Measurements from ENCODE around the gene LIPC. TPM values are rescaled to one million over a fixed set of nuclear protein-coding genes. Genes with fewer than 3 reads are reported as not detected.

The LIPC gene
- total and polyA plus RNA-seq, 9 of the 15 experiments (the other 6 are each of a cell fraction or from before 2014, with no cell fraction given), result 0.07 to 0.41 (median 0.11) TPM; not detected in 2

DNA sequence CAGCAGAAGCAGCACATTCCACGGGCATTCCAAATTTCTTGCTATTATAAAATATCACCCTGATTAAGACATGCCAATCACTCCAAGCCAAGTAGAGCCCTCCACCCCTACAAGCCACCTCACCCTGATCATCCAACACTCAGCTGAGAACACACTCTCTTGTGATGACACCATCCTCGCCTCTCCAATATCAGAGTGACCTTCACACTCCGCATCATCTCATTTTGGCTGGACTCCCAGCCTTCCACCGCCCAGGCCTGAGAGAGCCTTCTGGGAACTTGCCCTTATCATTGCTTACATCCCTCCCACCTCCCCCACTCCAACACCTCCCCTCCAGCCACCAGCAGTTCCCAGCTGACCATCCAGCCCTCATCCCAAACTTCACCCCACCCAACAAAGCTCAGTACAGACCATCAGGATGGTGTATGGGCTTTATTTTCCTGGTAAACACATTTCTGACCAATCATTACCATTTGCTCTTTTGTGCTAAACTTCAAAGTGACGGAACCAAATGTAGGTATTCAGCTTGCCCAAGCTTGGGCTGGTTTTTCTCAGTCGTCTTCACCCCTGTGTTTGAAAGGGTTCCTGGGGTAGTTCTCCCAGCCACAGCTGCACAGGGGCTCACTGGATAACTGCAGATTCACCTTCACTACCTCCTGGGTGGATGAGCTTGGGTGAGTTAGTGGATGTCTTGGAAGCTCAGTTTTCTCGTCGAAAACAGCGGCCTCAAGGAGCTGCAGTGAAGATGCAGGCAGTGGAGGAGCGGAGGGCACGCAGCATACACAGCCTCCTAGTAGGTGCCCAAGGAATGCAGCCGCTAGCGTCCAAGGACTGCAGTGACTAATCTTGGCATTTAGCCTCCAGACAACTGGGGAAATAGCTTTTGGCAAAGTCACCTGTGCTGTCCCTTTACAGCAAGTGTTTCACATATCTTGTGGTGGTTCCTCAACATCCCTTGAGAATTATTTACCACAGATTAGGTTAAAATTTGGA lies 115.1 kb downstream of the LIPC start (continued):
- TF ChIP-seq, protein P1, sequence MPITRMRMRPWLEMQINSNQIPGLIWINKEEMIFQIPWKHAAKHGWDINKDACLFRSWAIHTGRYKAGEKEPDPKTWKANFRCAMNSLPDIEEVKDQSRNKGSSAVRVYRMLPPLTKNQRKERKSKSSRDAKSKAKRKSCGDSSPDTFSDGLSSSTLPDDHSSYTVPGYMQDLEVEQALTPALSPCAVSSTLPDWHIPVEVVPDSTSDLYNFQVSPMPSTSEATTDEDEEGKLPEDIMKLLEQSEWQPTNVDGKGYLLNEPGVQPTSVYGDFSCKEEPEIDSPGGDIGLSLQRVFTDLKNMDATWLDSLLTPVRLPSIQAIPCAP (CRISPR knock-in tag; IDR thresholded peaks at IDR 0.05; ENCODE audit: borderline replicate concordance), result no peak
- TF ChIP-seq MAFF (IDR thresholded peaks at IDR 0.05; ENCODE audit: low read length) (no peak; the same call in 1 of the 2 replicates), IRF2 (CRISPR knock-in tag; IDR thresholded peaks at IDR 0.05) (no peak), ELK1 (CRISPR knock-in tag; IDR thresholded peaks at IDR 0.05) (no peak), SNRNP70 (optimal IDR thresholded peaks at IDR 0.05; ENCODE audit: low read depth, low read length) (no peak), ZNF140 (CRISPR knock-in tag; IDR thresholded peaks at IDR 0.05) (no peak), NONO (IDR thresholded peaks at IDR 0.05; ENCODE audit: low read depth in 2 of 2, low read length in 1 of 2) (no peak), PBX2 (CRISPR knock-in tag; IDR thresholded peaks at IDR 0.05; ENCODE audit: low read depth) (no peak), PBX2 (tag; conservative IDR thresholded peaks at IDR 0.05; ENCODE audit: low read depth) (no peak), POLR2AphosphoS5 (IDR thresholded peaks at IDR 0.05; ENCODE audit: control insufficient read depth, insufficient read depth, low read depth, low read length) (peak; percentile 52; the same call in 1 of the 2 replicates), ZC3H4 (CRISPR knock-in tag; IDR thresholded peaks at IDR 0.05; ENCODE audit: borderline replicate concordance) (no peak), RNF2 (IDR thresholded peaks at IDR 0.05) (0 out of 2 replicates have a peak, but pooled peaks have one; percentile 19), MTA1 (IDR thresholded peaks at IDR 0.05; ENCODE audit: borderline replicate concordance) (peak; percentile 48; the same call in 1 of the 2 replicates), HNRNPLL (IDR thresholded peaks at IDR 0.05; ENCODE audit: low read depth, low read length, poor library complexity, severe bottlenecking) (no peak), U2AF2 (optimal IDR thresholded peaks at IDR 0.05; ENCODE audit: low read depth, low read length) (no peak), POLR2A (conservative IDR thresholded peaks at IDR 0.05) (0 out of 2 replicates have a peak, but pooled peaks have one; percentile 30)
- TF ChIP-seq, protein P2, sequence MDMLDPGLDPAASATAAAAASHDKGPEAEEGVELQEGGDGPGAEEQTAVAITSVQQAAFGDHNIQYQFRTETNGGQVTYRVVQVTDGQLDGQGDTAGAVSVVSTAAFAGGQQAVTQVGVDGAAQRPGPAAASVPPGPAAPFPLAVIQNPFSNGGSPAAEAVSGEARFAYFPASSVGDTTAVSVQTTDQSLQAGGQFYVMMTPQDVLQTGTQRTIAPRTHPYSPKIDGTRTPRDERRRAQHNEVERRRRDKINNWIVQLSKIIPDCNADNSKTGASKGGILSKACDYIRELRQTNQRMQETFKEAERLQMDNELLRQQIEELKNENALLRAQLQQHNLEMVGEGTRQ (CRISPR knock-in tag; IDR thresholded peaks at IDR 0.05), result no peak
- TF ChIP-seq, protein P3, sequence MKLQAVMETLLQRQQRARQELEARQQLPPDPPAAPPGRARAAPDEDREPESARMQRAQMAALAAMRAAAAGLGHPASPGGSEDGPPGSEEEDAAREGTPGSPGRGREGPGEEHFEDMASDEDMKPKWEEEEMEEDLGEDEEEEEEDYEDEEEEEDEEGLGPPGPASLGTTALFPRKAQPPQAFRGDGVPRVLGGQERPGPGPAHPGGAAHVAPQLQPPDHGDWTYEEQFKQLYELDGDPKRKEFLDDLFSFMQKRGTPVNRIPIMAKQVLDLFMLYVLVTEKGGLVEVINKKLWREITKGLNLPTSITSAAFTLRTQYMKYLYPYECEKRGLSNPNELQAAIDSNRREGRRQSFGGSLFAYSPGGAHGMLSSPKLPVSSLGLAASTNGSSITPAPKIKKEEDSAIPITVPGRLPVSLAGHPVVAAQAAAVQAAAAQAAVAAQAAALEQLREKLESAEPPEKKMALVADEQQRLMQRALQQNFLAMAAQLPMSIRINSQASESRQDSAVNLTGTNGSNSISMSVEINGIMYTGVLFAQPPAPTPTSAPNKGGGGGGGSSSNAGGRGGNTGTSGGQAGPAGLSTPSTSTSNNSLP (IDR thresholded peaks at IDR 0.05; ENCODE audit: borderline replicate concordance, low read depth, low read length), result peak; percentile 72; the same call in 1 of the 2 replicates
